NCI-H748 (cell line): ENCODE measurements around the gene LCE7A.

ENCODE experiments used
- DNase-seq: peaks from one replicate; lab custom pipeline; 2025; ENCODE audit not compliant: unreplicated experiment; lab: John Stamatoyannopoulos, UW

Gene LCE7A

DNA sequence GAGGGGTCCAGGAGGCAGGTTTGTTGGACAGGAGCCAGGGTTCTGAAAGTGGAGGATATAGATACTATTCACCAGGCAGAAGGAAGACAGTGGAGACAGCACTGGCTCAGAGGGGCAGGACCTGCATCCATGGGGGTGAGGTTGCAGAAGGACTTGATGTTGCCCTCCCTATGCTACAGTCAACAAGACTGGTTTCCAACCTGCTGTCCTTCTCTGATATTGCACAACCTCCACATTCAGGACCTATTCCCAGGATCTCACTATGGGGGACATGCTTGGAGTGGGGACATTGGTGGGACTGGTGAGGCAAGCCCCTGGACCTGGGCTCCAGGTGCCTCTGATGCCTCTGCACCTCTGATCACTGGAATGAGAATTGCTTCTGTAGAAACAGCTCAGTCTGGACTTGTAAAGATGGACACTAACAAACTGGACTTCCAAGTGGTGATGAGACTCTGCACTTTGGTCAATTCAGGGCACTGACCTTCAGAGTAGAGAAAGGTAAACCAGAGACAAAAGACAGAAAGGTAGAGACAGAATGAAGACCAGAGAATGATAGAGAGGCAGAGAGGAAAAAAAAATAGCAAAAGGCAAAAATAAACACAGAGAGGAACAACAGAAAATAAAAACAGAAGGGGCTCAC is 19.9 kb downstream of the LCE7A start:
- no peak for DNase-seq

DNA sequence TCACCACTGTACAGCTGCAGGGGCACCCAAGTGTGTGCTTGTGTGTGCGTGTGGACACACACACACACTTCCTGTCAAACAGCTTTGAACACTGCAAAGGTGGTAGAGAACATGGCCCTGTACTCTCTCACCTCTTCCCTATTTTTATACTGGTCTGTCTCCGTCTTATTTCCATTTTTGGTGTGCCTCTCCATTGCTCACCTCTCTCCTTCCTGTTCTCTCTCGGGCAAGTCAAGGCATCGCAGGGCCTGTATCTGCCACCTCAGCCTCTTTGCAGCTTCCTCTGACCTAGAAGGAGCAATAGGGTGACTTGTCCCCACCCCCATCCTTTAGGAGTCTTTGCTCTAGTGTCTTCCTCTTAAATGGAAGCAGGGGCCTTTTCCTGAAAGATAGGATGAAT is 20.5 kb downstream of the LCE7A start:
- no peak for DNase-seq

- DNase-seq: no peak
Observed at GRCh38 chr1:152880907-152881306, 21.1 kb downstream of the LCE7A start.

DNA sequence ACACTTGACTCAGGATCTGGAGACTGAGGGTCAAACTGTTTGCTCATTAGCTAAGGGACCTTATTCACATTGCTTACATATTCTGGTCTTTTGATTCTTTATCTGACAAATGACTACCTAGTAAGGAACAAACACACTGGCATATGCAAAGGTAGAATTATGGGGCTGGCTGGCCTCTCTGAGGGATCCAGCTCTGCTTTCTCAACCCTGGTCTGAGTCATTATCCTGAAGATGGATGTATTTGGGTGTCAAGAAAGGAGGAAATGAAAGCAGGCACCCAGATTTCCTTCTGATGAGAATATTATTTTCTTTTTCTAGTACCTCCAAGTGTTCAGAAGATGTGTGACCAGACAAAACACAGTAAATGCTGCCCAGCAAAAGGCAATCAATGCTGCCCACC is 24.3 kb downstream of the LCE7A start:
- no peak for DNase-seq

DNA sequence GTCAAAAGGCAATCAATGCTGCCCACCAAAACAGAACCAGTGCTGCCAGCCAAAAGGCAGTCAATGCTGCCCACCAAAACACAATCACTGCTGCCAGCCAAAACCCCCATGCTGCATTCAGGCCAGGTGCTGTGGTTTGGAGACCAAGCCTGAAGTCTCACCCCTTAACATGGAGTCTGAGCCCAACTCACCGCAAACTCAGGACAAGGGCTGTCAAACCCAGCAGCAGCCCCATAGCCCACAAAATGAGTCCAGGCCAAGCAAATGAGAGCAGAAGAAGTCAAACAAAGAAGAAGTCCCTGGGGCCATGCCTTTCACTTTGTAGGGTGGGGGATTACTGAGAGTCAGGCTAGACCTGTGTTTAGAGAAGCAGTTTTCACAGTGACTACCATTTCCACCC is 24.7 kb downstream of the LCE7A start:
- no peak for DNase-seq

GRCh38 chr1:152884966-152885624 is 25.3 kb downstream of the LCE7A start:
- DNase-seq: no peak

- DNase-seq: no peak
Observed at GRCh38 chr1:152886085-152886484, 26.3 kb downstream of the LCE7A start.

- no peak for DNase-seq
Observed at GRCh38 chr1:152886758-152887409, 27.1 kb downstream of the LCE7A start.

- no peak for DNase-seq
Observed at GRCh38 chr1:152888126-152888525, 28.3 kb downstream of the LCE7A start.

GRCh38 chr1:152899027-152899426 is 39.2 kb downstream of the LCE7A start:
- no peak for DNase-seq

DNA sequence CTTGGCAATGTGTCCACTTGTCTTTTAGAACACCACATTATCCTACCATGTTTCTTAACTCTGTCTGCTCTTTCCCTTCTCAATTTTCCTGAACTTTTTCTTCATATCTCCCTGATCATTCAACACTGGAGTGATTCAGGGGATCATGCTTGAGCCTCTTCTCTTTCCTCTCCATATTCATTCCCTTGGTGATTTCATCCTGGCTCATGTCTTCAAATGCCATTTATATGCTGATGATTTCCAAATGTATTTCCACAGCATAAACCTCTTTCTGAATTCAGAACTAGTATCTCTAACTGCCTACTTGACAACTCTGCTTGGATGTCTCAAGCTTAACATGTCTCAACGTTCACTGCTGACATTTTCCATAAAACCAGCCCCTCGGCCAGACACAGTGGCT is 40.1 kb downstream of the LCE7A start:
- DNase-seq: no peak

GRCh38 chr1:152901631-152902030 is 41.8 kb downstream of the LCE7A start:
- DNase-seq: no peak

DNA sequence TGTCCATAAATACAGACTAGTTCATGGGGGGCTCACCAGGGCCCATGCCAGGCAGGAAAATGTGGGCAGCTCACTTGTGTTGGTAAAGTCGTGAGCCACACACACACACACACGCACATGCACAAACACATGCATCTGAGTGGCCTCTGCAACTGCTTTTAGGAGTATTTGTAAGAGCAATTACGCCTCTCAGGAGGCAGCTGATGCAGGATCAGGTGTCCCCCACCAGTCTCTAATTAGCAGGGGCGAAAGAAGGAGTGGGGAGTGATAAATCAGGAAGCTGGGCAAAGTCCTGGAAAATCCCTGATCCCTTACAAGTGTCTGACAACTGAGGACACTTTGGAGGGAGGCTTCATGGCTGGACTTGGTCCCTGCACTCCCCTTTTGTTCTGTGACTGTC is 42.8 kb downstream of the LCE7A start:
- no peak for DNase-seq

DNA sequence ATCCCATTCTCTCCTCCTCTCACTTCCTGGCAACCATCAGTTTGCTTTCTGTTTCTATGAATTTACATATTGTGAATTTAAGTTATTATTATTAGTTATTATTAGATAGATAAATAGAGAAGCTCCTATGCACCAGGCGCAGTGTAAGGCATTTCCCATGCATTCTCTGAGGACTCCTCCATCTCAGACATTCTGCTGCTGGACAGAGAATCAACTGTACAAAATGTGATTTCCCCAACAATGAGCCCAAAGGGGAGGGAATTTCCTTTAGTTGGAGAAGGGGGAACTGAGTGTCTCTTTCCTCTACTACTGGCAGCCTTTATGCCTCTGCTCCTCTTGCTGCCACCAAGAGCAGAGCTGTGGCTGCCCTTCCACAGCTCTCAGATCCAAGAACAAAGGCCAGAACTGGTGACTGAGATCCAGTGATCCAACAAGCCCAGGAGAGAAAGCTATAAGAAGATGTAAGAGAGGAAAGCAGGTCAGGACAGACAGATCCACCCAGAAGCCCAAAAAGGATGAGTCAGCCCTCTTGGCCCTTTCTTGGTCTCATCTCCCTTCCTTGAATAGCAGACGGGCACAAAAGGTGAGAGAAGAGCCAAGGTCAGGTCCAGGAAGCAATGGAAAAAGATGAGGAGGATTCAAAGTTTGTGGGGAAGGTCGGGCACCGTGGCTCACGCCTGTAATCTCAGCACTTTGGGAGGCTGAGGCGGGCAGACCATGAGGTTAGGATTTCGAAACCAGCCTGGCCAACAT is 45.1 kb downstream of the LCE7A start:
- DNase-seq: no peak

- no peak for DNase-seq
Observed at GRCh38 chr1:152906023-152906565, 46.3 kb downstream of the LCE7A start.

DNA sequence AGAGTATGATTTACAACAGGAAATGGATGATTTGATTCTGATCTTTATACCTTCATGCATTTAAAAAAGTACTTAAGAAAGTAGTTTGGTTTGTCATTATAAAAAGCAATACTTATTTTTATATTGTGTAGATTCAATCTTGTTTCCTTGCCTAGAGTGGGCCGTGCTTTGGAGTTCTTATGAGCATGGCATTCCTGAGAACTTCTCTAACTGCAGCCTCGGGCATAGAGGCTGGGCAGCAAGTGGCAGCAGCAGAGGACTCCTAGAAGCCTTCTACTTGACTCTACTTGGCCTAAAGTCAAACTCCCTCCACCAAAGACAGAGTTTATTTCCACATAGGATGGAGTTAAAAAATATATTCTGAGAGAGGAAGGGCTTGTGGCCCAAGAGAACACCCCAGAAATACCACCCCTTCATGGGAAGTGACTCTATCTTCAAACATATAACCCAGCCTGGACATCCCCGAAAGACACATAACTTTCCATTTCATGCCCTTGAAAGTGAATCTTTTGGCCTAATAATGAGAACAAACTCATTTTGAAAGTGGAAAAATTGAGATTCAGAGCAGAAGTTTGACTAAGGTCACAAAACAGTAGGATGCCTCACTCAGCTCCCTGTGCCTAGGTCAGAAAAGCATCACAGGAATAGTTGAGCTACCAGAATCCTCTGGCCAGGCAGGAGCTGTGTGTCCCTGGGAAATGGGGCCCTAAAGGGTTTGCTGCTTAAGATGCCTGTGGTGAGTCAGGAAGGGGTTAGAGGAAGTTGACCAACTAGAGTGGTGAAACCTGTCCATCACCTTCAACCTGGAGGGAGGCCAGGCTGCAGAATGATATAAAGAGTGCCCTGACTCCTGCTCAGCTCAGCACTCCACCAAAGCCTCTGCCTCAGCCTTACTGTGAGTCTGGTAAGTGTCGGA is 48.1 kb downstream of the LCE7A start, which contains the start of gene IVL:
Gene IVL, plus strand, starts transcription at position 861 of the 916 bp plus-strand sequence. CDS start 1,252 bp downstream, outside the sequence.
- DNase-seq: no peak

DNA sequence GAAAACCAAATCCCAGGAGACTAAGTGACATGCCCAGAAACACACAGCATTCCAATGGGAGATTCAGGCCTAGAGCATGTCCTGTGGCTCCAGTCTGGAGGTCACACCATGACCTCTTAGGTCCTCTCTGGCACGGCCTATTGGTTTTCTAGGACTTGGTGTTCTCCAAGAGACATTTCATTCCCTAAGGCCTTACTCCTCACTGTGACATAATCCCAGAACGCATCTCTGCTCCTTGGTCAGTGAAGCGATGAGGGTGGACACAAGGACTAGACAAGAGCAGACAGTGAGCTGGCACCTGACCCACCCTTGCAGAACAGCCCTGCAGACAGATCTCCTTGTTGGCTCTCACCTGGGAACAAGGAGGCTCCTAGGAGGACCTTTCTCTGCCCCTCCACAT is 49.4 kb downstream of the LCE7A start:
- DNase-seq: no peak
